Measurements from ENCODE around the gene SART3.
"Not testable (repeated sequence)": the region's sequence is repeated elsewhere in the genome, so short reads cannot be mapped to it uniquely, and the experiment has no call there.

The SART3 gene

GRCh38 chr12:108597559-108598471, 36.8 kb upstream of the SART3 start, which contains the start of gene TMEM119:
TSS of gene TMEM119 (minus strand) at chr12:108598084. CDS start at chr12:108592383, 5,701 bp downstream.
- peak; percentile 36 to 53 (median 48) for DNase-seq

DNA sequence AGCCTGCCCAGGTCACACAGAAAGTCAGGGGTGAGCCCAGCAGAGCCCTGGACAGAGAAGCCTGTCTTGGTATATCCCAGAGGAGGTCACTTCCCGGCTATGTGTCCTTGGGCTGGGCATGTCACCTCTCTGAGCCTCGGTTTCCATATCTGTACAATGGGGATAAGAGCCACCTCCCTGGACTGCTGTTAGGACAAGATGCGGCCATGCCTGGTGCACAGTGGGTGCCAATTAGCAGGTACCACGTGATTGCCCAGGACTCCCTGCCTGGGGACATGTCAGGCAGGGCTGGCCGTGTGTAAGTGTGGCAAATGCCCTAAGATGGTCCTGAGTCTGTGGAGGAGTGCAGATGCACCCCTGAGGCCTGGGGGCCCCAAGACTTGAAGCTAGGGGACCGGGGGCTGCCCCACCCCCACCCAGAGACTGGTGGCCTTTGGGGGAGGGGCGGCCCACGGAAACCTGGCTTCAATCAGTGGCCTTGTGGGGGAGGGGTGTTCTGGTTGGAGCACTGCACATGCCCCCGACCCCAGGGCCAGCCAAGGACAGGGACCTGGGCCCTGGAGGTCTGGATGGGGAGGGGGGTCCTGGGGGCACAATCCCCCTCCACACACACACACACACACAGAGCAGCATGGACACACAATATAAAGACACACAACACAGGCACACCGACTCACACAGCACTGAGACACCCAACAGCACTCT, 36.0 kb upstream of the SART3 start:
- DNase-seq: no peak

DNA sequence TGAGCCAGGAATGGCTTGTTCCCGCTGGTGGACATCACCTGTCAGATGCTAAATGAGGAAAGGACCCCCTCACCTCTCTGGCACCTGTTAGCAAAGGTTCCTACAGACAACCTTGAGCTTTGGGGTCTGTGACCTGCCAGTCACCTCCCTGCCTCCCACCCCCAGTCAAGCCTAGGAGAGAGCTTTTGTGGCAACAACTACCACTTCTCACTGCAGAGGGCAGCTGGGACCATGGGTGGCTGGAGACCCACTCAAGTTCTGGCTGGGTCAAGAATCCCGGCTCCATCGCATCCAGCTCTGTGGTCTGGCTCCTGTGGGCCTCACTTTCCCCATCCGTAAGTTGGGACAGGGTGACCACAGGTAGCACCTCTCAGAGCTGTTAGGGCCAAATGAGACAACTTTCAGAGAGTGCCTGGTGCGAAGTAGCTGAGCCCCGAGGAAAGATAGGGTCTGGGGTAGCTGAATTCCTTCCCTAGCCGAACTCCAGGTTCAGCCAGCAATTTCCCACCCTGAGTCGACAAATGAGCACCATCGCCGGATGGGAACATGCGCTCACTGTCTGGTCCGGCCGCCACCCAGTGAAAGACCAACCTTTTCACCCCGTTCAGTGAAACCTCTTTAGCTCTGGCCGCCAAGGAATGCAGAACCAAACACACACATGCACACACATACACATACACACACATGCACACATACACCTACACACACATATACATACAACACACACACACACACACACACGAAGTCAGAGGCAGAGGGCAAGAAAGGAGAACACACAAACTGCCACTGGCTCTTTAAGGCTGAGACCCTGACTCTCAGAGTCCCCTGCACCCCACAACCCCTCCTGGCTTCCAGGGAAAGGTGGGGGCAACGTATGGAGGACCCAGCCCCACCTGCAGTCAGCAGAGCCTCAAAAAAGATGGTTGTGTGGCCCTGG, 35.0 kb upstream of the SART3 start:
- DNase-seq: no peak

DNA sequence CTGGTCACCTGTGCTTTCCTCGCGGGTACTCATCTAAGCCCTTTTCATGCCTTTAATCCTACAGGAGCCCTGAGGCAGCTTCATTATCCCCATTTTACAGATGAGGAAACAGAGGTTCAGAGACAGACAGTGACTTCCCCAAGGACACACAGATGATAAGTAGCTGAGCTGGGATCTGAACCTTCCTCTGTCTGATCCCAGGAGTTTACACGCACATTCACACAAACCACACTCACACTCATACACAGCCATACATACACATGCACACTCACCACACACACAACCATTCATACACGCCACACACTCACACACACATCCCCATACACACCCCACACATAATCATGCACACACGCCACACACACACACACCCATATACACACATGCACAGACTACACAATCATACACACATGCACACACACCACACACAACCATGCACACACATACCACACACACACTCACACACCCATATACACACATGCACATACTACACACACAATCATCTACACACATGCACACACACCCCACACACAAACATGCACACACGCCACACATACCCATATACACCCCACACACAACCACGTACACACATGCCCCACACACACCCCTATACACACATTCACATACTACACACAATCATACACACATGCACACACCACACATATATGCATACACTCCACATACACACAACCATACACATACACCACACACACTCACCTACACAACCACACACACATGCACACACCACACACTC, 34.2 kb upstream of the SART3 start:
- no peak for DNase-seq

GRCh38 chr12:108594323-108594903, 33.4 kb upstream of the SART3 start:
- DNase-seq: no peak

DNA sequence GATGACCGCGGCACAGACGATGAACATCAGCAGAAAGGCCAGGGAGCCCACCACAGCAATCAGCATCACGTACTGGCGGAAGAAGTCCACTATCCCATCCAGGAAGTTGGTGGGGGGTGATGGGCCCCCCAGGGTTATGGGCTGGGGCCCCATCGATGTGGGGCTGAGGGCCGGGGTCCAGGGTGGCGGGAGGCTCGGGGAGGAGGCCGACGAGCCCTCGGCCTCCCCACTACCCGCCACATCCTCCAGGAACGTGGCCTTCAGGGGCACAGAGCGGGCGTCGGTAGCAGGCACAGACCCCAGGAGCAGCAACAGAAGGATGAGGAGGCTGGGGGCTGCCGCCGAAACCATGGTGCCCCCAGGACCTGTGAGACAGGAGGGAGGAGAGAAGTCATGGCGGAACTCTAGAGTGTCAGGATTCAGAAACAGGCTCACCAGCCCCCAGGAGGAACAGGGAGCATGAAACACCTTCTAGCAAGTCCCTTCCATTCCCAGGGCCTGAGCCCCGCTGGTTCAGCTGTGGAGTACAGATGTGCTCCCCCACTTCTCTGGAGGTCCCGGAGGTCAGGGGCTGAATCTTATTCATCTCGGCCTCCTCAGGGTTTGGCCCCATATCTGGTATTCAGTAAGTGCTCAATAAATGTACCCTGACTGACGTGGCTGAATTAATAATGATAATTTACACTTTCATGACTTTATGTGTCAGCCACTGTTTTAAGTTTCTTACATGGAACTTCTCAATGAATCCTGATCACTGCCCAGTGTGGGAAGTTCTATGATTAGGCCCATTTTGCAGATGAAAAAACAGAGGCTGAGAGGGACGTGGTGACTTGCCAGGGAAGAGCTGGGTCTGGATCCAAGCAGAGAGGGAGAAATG, 31.3 kb upstream of the SART3 start:
- DNase-seq: no peak

DNA sequence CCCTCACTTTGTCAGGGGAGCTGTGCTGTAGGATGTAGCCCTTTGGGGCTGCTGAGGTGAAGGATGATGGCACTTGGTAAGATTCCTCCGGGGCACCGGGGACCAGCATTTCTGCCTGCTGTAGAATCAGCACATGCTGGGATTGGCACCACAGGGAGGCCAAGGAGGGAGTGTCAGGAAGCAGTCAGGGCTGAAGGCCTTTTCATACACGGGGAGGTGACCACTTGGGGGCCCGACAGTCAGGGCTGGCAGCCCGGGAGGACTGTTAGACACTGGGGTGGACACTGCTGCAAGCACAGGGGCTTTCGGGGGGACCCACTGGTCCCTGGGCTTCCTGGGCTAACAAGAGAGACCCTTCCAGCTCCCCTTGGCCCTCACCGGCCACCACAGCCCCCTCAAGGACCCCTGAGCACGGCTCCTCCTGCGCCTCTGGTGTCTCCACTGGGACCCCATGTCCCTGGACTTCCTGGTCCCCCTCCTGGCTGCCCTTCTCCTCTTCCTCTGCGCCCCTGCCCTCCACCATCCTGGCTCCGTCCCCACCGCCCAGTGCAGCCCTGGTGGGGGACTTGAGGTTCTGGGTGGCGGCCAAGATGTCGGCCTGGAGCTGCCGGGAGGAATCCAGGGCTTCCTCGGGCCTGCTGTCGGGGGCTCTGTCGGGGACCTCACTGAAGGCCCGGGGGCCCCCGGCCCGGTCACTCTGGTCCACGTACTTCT, 30.5 kb upstream of the SART3 start:
- no peak for DNase-seq

- not testable (repeated sequence) for DNase-seq
Observed at GRCh38 chr12:108590463-108590862, 29.5 kb upstream of the SART3 start.

GRCh38 chr12:108589840-108590229, 28.9 kb upstream of the SART3 start:
- DNase-seq: no peak

- no peak for DNase-seq
Observed at GRCh38 chr12:108589028-108589839, 28.3 kb upstream of the SART3 start.

DNA sequence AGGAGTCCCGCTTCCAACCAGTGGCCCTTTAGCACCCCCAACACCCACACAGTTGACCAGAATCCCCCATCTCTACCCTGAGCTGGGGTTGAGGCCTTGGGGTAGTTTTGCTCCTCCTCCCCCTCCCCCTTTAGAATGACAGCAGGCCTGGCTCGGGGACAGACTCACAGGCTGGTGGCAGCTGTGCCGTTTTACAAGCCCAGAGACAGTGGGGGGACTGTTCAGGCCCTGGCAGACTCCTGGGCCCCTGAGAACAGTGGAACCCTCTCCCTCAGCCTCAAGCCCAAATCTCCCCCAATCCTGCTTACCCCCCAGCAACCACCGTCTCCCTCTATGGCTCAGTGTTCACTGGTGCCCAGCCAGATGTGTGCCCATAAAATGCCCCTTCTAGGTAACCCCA, 26.9 kb upstream of the SART3 start:
- DNase-seq: no peak

DNA sequence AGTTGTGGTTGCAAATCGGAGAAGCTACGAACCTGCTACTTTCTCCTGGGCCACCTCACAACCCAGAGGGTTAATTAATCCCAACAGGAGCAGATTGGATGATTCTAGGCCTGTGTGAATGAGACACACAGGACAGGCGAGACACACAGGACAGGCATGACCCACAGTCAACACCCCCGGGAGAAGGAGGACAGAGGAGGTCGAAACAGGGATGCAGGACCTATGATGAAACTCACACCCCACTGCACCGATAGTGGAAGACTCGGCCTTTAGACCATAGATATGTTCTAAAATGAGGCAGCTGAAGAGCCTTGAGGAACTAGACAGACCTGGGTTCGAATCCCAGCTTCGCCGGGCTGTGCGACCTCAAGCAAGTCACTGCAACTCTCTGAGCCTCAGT, 25.3 kb upstream of the SART3 start:
- no peak for DNase-seq

DNA sequence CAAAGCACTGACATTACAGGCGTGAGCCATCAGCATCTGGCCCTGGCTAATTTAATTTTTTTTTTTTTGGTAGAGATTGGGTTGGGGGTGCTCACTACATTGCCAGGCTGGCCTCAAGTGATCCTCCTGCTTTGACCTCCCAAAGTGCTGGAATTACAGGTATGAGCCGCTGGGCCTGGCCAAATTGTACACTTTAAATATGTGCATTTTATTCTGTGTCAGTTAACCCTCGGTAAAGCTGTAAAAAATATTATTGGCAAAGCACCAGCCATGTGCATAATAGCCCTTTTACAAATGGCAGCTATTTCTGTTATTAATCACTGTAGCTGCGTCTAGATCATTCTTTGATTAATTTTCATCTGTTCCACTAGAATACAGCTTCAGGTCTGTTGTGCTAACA, 24.9 kb upstream of the SART3 start:
- no peak for DNase-seq

DNA sequence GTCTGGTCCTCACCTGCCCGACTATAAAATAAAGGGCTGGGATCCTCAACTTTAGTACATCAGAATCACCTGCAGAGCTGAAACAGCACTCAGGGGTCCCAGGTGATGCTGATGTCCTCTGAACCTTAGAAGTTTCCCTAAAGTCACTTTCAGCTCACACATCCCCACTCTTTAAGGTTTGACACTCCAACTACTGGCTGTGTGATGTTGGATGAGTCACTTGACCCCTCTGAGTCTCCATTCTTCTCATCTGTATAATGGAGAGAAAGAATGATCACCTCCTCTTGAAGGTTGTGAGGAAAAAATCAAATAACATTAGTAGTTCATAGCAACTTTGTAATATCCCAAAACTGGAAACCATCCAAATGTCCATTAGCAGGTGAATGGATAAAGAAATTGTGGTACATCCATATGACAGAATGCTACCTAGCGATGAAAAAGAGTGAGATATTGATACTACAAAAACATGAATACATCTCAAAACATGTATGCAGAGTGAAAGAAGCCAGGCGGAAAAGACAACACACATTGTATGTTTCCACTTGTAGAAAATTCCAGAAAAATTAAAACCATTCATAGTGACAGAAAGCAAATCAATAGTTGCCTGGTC, 23.6 kb upstream of the SART3 start:
- no peak for DNase-seq

DNA sequence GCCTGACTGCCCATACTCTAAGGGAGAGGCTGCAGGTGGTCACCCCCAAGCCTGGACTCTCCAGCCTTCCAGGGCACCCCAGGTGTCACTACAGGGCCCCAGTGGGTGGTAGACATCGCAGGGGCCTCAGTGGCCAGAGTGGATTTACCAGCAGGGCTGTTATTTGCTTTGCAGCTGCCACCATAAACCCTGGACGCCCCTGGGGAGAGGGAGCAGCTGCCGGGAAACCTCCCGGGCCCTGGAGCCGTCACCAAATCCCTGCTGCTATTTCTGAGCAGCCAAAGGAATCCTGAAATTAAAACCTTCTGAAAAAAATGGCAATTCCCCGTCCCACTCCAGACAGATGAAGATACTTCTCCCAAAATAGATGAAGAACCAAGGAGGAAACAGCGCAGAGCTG, 23.0 kb upstream of the SART3 start:
- DNase-seq: no peak

DNA sequence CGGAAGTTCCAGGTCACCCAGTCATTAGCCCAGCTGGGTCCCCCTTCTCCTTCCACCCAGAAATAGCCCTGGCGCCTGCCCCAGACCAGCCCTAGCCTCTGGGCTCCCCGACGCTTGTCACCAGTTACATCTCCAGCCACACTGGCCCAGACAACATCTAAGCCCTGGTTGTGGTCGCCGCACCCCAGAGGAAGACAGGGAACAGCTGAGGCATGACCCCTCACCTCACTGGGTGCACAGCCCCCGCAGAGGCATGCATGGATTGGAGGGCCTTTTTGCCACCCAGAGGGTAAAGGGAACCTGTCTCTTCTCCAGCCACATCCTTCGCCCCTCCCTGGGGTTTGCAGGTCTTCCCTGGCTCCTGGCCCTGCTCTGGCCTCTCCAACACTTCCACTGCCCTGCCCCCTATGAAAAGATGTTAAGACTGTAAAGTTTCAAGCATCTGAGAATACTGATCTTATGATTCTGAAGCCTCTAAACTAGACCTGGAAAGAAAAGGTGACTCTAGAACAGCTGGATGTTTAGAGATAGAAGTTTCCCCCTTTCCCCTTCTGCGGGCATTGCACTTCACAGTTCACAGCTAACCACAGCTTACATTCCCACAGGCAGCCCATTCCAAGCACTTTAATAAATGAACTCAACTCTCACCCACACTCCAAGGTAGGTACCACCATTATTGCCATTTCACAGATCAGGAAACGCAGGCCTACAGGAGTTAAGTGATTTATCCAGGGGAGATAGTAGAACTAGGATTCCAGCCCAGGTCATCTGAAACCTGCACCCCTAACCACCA, 22.2 kb upstream of the SART3 start:
- no peak for DNase-seq

DNA sequence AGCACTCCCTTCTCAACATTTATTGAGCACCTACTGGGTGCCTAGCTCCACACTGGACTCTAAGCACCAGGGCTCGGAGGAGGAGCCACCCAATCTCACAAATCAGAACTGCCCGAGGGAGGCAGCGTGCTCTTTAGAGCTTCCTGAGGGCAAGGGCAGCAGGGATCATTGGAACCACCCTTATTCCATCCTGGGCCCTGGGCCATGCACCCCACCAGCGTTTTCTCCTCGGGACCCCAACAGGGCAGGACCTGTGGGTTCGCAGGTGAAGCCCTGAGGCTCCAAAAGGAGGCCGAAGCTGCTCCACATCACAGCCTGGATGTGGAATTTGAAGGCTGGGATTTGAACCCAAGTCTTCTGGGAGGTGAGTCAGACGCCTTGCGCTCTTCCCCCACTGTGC, 21.5 kb upstream of the SART3 start:
- DNase-seq: no peak
